Astrocyte of the spinal cord (primary cell): ENCODE data around the gene VAT1L.

Experiments
- DNase-seq: peaks from one replicate; pipeline ENCODE4 v3.0.0; 2011; ENCODE audit warnings: low read depth, low spot score
- H3K4me3 ChIP-seq: 2 replicates; pipeline ENCODE4 v1.5.1; 2011; ENCODE audit warnings: low read depth, mild to moderate bottlenecking, low read length, moderate library complexity
- CTCF ChIP-seq: IDR thresholded peaks from 2 replicates; pipeline ENCODE4 v1.5.1; 2012; ENCODE audit warnings: low read depth, mild to moderate bottlenecking, low read length, inconsistent platforms
- in situ Hi-C: cut with HindIII; loops from 2 replicates; pipeline ENCODE4 v1.10.0; 2017; ENCODE audit warnings: low sequenced_read_pairs

VAT1L gene

DNA sequence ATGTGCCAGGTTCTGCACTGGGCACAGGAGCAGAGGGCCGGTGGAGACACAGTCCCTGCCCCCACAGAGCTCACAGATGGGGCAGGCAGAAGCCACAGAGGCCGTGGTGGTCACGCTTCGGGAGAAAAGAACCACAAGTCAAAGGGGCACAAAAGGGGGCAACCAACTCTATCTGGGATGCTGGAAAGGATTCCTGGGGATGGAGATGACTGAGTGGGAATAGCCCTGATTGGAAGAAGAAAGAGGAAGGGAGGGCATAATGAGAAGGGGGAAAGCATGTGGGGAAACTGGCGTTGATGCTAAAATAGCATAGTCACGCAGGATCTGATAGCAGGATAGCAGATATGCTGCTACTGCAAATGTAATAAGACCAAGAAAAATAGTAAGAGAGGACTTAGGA, 69.7 kb downstream of the VAT1L start:
- in situ Hi-C loops: no loop called here
- no peak for TF ChIP-seq CTCF
- H3K4me3 ChIP-seq: no peak overlapping the region
- no peak for DNase-seq

- in situ Hi-C loops: no loop called here
- no peak for TF ChIP-seq CTCF
- no peak for DNase-seq
- H3K4me3 ChIP-seq: no peak overlapping the region
These were observed 71.3 kb downstream of the VAT1L start for GRCh38 chr16:77859493-77860232.

DNA sequence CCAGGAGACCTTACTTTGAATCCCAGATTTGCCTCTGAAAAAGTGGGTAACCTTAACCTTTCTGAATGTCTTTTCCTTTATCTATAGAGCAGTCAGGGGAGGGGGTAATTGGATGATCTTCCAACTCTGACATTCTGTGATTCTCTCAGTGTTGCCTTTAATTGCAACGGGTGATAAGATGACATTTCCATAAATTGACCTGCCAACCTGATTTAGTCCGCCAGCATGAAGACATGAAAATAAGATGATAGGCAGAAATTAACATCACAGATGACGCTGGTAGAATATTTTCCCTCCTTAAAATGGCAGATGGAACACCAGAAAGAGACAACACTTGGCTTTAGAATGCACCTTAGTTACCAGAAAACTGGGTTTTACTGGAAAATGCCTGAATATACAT, 72.6 kb downstream of the VAT1L start:
- H3K4me3 ChIP-seq: no peak overlapping the region
- in situ Hi-C loops: no loop called here
- TF ChIP-seq CTCF: no peak
- no peak for DNase-seq

DNA sequence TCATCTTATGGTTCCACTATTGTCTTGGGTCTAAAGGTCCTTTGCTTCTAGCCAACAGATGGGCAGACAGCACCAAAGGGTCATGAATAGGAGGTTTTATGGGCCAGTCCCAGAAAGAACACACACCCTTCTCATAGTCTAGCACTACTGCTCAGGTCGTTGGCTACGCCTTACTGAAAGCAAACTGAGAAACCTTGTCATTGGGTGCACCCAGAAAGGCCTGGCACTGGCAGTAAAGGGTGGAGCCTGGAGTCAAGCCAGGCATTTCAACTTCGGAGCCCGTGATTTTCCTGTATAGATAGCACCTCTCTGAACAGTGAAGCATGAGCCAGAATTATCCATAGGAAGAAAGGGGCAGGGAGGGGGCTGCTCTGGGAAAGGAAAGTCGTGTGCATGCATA, 74.9 kb downstream of the VAT1L start:
- H3K4me3 ChIP-seq: no peak overlapping the region
- TF ChIP-seq CTCF: no peak
- in situ Hi-C loops: no loop called here
- no peak for DNase-seq

- no peak for DNase-seq
- in situ Hi-C loops: no loop called here
- no peak overlapping the region for H3K4me3 ChIP-seq
- no peak for TF ChIP-seq CTCF
These were observed 78.4 kb downstream of the VAT1L start for GRCh38 chr16:77866752-77867151.

DNA sequence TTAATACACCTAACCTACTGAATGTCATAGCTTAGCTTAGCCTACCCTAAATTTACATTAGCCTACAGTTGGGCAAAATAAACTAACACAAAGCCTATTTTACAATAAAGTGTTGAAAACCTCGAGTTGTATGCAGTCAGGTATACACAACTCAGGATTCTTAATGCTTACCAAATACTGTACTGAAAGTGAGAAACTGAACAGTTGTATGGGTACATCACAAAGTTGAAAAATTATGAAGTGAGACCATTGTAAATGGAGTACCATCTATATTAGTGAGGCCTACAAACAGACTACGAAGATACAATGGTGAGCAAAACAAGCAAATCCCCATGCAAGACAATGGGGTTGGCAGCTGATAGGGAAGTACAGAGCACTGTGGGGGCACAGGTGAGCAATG, 79.7 kb downstream of the VAT1L start:
- no peak for DNase-seq
- in situ Hi-C loops: no loop called here
- no peak for TF ChIP-seq CTCF
- H3K4me3 ChIP-seq: no peak overlapping the region
